OCI-LY7 (cell line): ENCODE measurements around the gene CDK6. TPM values are rescaled to one million over a fixed set of nuclear protein-coding genes. Genes with fewer than 3 reads are reported as not detected.

ENCODE experiments used
- BruUV-seq: library from RNA; stranded (reverse); fragments of 400-500 nt; replicated peaks from 2 replicates; lab custom pipeline; 2021; lab: Mats Ljungman, UMichigan
- CTCF ChIA-PET: fragments of 300-600 bp; sonication (Branson Sonifier 250); formaldehyde crosslinking; loops from one replicate; lab custom pipeline; 2022; ENCODE audit warnings: antibody characterized with exemption; ENCODE audit not compliant: unreplicated experiment; lab: Charles Lee
- POLR2A ChIA-PET: fragments of 300-600 bp; sonication (Branson Sonifier 250); formaldehyde crosslinking; loops from one replicate; lab custom pipeline; 2022; ENCODE audit warnings: antibody characterized with exemption; lab: Charles Lee
- DNase-seq: peaks from one replicate; pipeline ENCODE4 v3.0.0-alpha.2; 2015; ENCODE audit warnings: low spot score
- H2AFZ ChIP-seq: fragments of 200-600 bp; sonication (generic), shearing (Covaris generic); 2 replicates; pipeline ENCODE4 v1.6.1; 2014; ENCODE audit warnings: mild to moderate bottlenecking, antibody characterized with exemption, low read length, moderate library complexity
- H3K27ac ChIP-seq: fragments of 200-600 bp; sonication (generic); 2 replicates; pipeline ENCODE4 v1.5.1; 2014; ENCODE audit warnings: mixed run types, low read depth, mild to moderate bottlenecking, moderate library complexity, low read length, inconsistent platforms; ENCODE audit not compliant: poor library complexity, severe bottlenecking
- H3K36me3 ChIP-seq: fragments of 200-600 bp; sonication (generic); 2 replicates; pipeline ENCODE4 v1.6.1; 2014; ENCODE audit warnings: mild to moderate bottlenecking, antibody characterized with exemption, low read length, moderate library complexity, mixed read lengths; ENCODE audit not compliant: insufficient read depth
- H3K4me1 ChIP-seq: fragments of 200-600 bp; sonication (generic); 2 replicates; pipeline ENCODE4 v1.5.1; 2014; ENCODE audit warnings: mild to moderate bottlenecking, low read length; ENCODE audit not compliant: insufficient read depth, poor library complexity, severe bottlenecking
- H3K4me2 ChIP-seq: fragments of 200-600 bp; sonication (generic); 2 replicates; pipeline ENCODE4 v1.6.1; 2014; ENCODE audit warnings: mild to moderate bottlenecking, low read length
- H3K4me3 ChIP-seq: fragments of 200-600 bp; sonication (generic); 2 replicates; pipeline ENCODE4 v1.5.1; 2014; ENCODE audit warnings: mild to moderate bottlenecking, low read depth, low read length; ENCODE audit not compliant: poor library complexity, severe bottlenecking
- H3K79me2 ChIP-seq: fragments of 200-600 bp; sonication (generic); 2 replicates; pipeline ENCODE4 v1.6.1; 2016; ENCODE audit warnings: low read depth, mild to moderate bottlenecking, low read length, moderate library complexity, mixed read lengths; ENCODE audit not compliant: insufficient read depth
- H3K9me2 ChIP-seq: fragments of 200-600 bp; sonication (generic); 2 replicates; pipeline ENCODE4 v1.6.1; 2016; ENCODE audit warnings: mild to moderate bottlenecking, low read length, mixed read lengths; ENCODE audit not compliant: insufficient read depth
- H3K9me3 ChIP-seq: fragments of 200-600 bp; sonication (generic); 2 replicates; pipeline ENCODE4 v1.6.1; 2014; ENCODE audit warnings: mild to moderate bottlenecking, mixed run types, low read length, mixed read lengths
- H4K20me1 ChIP-seq: fragments of 200-600 bp; sonication (generic); 2 replicates; pipeline ENCODE4 v1.6.1; 2014; ENCODE audit warnings: mild to moderate bottlenecking, antibody characterized with exemption, low read length, moderate library complexity, mixed read lengths; ENCODE audit not compliant: insufficient read depth
- EZH2phosphoT487 ChIP-seq: fragments of 200-600 bp; sonication (generic); IDR thresholded peaks from 2 replicates; pipeline ENCODE4 v1.6.1; 2018; ENCODE audit warnings: low read depth, borderline replicate concordance, mild to moderate bottlenecking, mixed run types, antibody characterized with exemption, low read length, moderate library complexity, mixed read lengths
- intact Hi-C: fragments of 100-400 bp; cut with micrococcal nuclease; formaldehyde crosslinking; loops from one replicate; pipeline ENCODE4 v1.10.0; 2022; ENCODE audit not compliant: unreplicated experiment
- total RNA-seq, 2 experiments: library from RNA; depleted of rRNA in 1 of 2; stranded (reverse); fragments of >200 nt in 1 of 2; shearing (Covaris generic) in 1 of 2; gene quantifications; 2 replicates each; pipeline ENCODE4 v1.2.3, GENCODE V29; 2014 to 2022
- TF ChIP-seq, protein P1 (sequence below): fragments of 200-600 bp; sonication (generic); conservative IDR thresholded peaks from 2 replicates; pipeline ENCODE4 v1.5.1; 2014; ENCODE audit warnings: mild to moderate bottlenecking, antibody characterized with exemption, low read length, moderate library complexity, mixed read lengths

CDK6 gene
- total RNA-seq, 2 experiments from 2014 or later = 35.5 to 44.1 TPM

GRCh38 chr7:92598310-92598981 lies 237.9 kb downstream of the CDK6 start:
- Histone ChIP-seq H3K4me3 (no peak overlapping the region), H3K4me2 (no peak overlapping the region), H3K9me3 (no peaks in the 10 kb centered on the region), H3K4me1 (no peaks in the 10 kb centered on the region), H3K36me3 (no peaks in the 10 kb centered on the region), H3K9me2 (no peaks in the 10 kb centered on the region), H4K20me1 (no peaks in the 10 kb centered on the region), H3K27ac (no peak overlapping the region), H3K79me2 (no peaks in the 10 kb centered on the region), H2AFZ (no peak overlapping the region)
- ChIA-PET CTCF (no interaction called here), POLR2A (interaction anchor here (0.7 to 2.0 kb wide), 2 partner anchors 9 to 70 kb away, joined by 3 to 5 read pairs; partner anchors contain the start of genes PEX1 and RBM48)
- no peak for TF ChIP-seq EZH2phosphoT487
- TF ChIP-seq, protein P1, sequence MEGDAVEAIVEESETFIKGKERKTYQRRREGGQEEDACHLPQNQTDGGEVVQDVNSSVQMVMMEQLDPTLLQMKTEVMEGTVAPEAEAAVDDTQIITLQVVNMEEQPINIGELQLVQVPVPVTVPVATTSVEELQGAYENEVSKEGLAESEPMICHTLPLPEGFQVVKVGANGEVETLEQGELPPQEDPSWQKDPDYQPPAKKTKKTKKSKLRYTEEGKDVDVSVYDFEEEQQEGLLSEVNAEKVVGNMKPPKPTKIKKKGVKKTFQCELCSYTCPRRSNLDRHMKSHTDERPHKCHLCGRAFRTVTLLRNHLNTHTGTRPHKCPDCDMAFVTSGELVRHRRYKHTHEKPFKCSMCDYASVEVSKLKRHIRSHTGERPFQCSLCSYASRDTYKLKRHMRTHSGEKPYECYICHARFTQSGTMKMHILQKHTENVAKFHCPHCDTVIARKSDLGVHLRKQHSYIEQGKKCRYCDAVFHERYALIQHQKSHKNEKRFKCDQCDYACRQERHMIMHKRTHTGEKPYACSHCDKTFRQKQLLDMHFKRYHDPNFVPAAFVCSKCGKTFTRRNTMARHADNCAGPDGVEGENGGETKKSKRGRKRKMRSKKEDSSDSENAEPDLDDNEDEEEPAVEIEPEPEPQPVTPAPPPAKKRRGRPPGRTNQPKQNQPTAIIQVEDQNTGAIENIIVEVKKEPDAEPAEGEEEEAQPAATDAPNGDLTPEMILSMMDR = no peak
- intact Hi-C loops = loop anchor here (10.0 kb wide), 1 partner anchor 636 kb away; the partner anchor contains the start of gene VPS50
- no peak for DNase-seq
- BruUV-seq = no TSS peak

DNA sequence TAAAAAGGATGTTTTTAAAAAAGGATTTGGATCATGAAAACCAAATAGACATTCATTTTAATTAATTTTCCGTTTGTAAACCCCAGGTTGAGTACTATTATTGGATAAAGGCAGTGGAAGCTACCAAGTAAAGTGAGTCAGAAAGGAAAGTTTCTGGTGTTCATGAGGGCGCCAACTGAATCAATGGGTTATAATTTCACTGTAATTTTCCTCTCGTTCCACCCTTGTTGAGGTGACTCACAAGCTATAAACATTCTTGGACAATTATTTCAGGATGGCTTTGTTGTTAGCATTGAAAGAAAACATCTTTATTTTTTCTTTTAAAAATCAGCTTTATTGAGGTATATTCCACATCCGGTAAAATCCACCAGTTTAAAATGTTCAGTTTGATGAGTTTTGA lies 241.1 kb downstream of the CDK6 start:
- ChIA-PET CTCF (interaction anchor here (1.0 kb wide), 1 partner anchor 38 kb away, joined by 3 read pairs; no protein-coding TSS in a partner anchor), POLR2A (interaction anchor here (0.7 to 4.0 kb wide), 4 partner anchors 15 to 318 kb away, joined by 3 to 16 read pairs (median 4); no protein-coding TSS in a partner anchor)
- H3K36me3 ChIP-seq = no peaks in the 10 kb centered on the region
- DNase-seq = no peak
- H3K4me3 ChIP-seq = no peak overlapping the region
- H2AFZ ChIP-seq = no peak overlapping the region
- no peak for TF ChIP-seq EZH2phosphoT487
- TF ChIP-seq, protein P1 = no peak
- no peaks in the 10 kb centered on the region for H3K79me2 ChIP-seq
- no peaks in the 10 kb centered on the region for H3K9me3 ChIP-seq
- no peak overlapping the region for H3K4me2 ChIP-seq
- intact Hi-C loops = loop anchor here (10.0 kb wide), 1 partner anchor 640 kb away; the partner anchor contains the start of gene VPS50
- no peaks in the 10 kb centered on the region for H4K20me1 ChIP-seq
- no peak overlapping the region for H3K27ac ChIP-seq
- no TSS peak for BruUV-seq
- no peaks in the 10 kb centered on the region for H3K9me2 ChIP-seq
- peaks cover 5% of the 10 kb centered on the region for H3K4me1 ChIP-seq

DNA sequence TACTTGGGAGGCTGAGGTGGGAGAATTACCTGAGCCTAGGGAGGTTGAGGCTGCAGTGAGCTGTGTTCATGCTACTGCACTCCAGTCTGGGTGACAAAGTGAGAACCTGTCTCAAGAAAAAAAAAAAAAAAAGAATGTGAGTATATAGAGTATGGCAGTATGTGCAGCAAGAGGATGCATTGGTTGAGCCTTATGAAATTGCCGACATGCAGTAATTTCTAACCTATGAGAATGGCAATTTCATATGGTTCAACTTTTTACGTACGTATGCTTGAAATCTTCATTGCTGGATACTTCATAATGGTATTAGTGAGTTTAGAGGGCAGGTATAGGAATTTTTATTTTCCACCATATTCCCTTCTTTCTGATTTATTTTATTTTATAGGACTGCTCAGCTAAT lies 241.6 kb downstream of the CDK6 start:
- no peak for DNase-seq
- no TSS peak for BruUV-seq
- no peak for TF ChIP-seq EZH2phosphoT487
- TF ChIP-seq, protein P1 = no peak
- intact Hi-C loops = loop anchor here (5.0 to 10.0 kb wide), 2 partner anchors 640 to 1458 kb away; partner anchors contain the start of gene VPS50
- Histone ChIP-seq H3K4me1 (peaks cover 5% of the 10 kb centered on the region), H3K79me2 (peaks cover under 1% of the 10 kb centered on the region; the same call in 1 of the 2 replicates), H3K9me3 (no peaks in the 10 kb centered on the region), H3K4me2 (no peak overlapping the region), H3K36me3 (no peaks in the 10 kb centered on the region), H3K9me2 (no peaks in the 10 kb centered on the region), H3K27ac (no peak overlapping the region), H3K4me3 (no peak overlapping the region), H4K20me1 (no peaks in the 10 kb centered on the region), H2AFZ (no peak overlapping the region)
- ChIA-PET CTCF (no interaction called here), POLR2A (interaction anchor here (0.7 to 4.0 kb wide), 2 partner anchors 16 to 246 kb away, joined by 5 to 16 read pairs; no protein-coding TSS in a partner anchor)
